IMR-90 (cell line): ENCODE results near the gene NMT1. TPM values are rescaled to one million over a fixed set of nuclear protein-coding genes. Genes with fewer than 3 reads are reported as not detected.

ENCODE experiments used
- microRNA-seq, 2 experiments: library from miRNA; stranded (forward) in 1 of 2; unstranded in 1 of 2; fragments of 10-50 nt in 1 of 2; fragments of <30 nt in 1 of 2; gene quantifications in 1 of 2; microRNA quantifications in 1 of 2; one replicate each; pipeline versions ENCODE3 to v1.1.0; 2013 to 2020; ENCODE audit not compliant: insufficient read depth in 1 of 2, insufficient read length in 1 of 2, unreplicated experiment in 1 of 2
- polyA plus RNA-seq, 3 experiments: library from polyadenylated mRNA; depleted of rRNA; stranded (reverse); fragments of >200 nt; gene quantifications; 2 replicates each; pipeline ENCODE4 v1.2.3, GENCODE V29; 2012; ENCODE audit warnings: low replicate concordance in 1 of 3
- small RNA-seq, 5 experiments: library from RNA; depleted of rRNA; stranded (forward); fragments of <200 nt; gene quantifications; one replicate each; pipeline ENCODE3, GENCODE V24; 2012
- total RNA-seq: library from RNA; depleted of rRNA; stranded (reverse); fragments of >200 nt; gene quantifications from 2 replicates; pipeline ENCODE4 v1.2.3, GENCODE V29; 2012; rRNA removed

NMT1 gene
- total and polyA plus RNA-seq, 2 of the 4 experiments (the other 2 are of a cell fraction), result 38.0 to 60.6 TPM

Small RNA genes within 50 kb of the gene (microRNA-seq; reads per million reads assigned to microRNA genes)
- gene MIR6784 (ENCODE audit: insufficient read depth in 1 of 2, insufficient read length in 1 of 2, unreplicated experiment in 1 of 2) (0 reads per million in 2 experiments), gene RF00019 (ENCODE audit: insufficient read depth, insufficient read length) (not detected)

Small RNA genes within 50 kb of the gene (small RNA-seq; reads per million reads assigned to genes)
- gene MIR6784 (0 reads per million in 5 experiments), gene RF00019 (0 reads per million in 5 experiments)

Other genes with a start within 250 kb of the NMT1 start
- 53.3 and 69.7 TPM in 2 replicates for gene GJC1, start 231.0 kb upstream of the NMT1 start, total RNA-seq
- gene GJC1, start 231.0 kb upstream of the NMT1 start, polyA plus RNA-seq (2012; rRNA removed), result 23.9 and 24.1 TPM in 2 replicates
- not detected in 2 replicates for gene HIGD1B, start 213.4 kb upstream of the NMT1 start, total RNA-seq
- not detected in 2 replicates for gene HIGD1B, start 213.4 kb upstream of the NMT1 start, polyA plus RNA-seq (2012; rRNA removed)
- 126 and 178 TPM in 2 replicates for gene EFTUD2, start 161.9 kb upstream of the NMT1 start, total RNA-seq
- gene EFTUD2, start 161.9 kb upstream of the NMT1 start, polyA plus RNA-seq (2012; rRNA removed), result 72.5 and 74.8 TPM in 2 replicates
- gene GFAP, start 145.8 kb upstream of the NMT1 start, total RNA-seq, result 0.18 TPM in 1 of 2 replicates, not detected in the other
- gene GFAP, start 145.8 kb upstream of the NMT1 start, polyA plus RNA-seq (2012; rRNA removed), result 0.19 and 0.40 TPM in 2 replicates
- gene KIF18B, start 113.5 kb upstream of the NMT1 start, total RNA-seq, result 1.3 and 2.5 TPM in 2 replicates
- 16.0 and 17.4 TPM in 2 replicates for gene KIF18B, start 113.5 kb upstream of the NMT1 start, polyA plus RNA-seq (2012; rRNA removed)
- gene C1QL1, start 93.0 kb upstream of the NMT1 start, total RNA-seq, result 0.18 and 0.28 TPM in 2 replicates
- gene C1QL1, start 93.0 kb upstream of the NMT1 start, polyA plus RNA-seq (2012; rRNA removed), result 0.84 and 1.5 TPM in 2 replicates
- gene DCAKD, start 9.7 kb upstream of the NMT1 start, total RNA-seq, result 42.5 and 47.9 TPM in 2 replicates
- gene DCAKD, start 9.7 kb upstream of the NMT1 start, polyA plus RNA-seq (2012; rRNA removed), result 31.3 and 32.3 TPM in 2 replicates
- gene PLCD3, start 71.2 kb downstream of the NMT1 start, total RNA-seq, result 5.3 and 5.6 TPM in 2 replicates
- 36.6 and 39.0 TPM in 2 replicates for gene PLCD3, start 71.2 kb downstream of the NMT1 start, polyA plus RNA-seq (2012; rRNA removed)
- 1.7 and 2.3 TPM in 2 replicates for gene ACBD4, start 74.4 kb downstream of the NMT1 start, total RNA-seq
- gene ACBD4, start 74.4 kb downstream of the NMT1 start, polyA plus RNA-seq (2012; rRNA removed), result 5.7 and 6.1 TPM in 2 replicates
- gene HEXIM1, start 87.2 kb downstream of the NMT1 start, total RNA-seq, result 5.9 and 8.6 TPM in 2 replicates
- gene HEXIM1, start 87.2 kb downstream of the NMT1 start, polyA plus RNA-seq (2012; rRNA removed), result 14.5 TPM in 2 replicates
- gene HEXIM2, start 100.6 kb downstream of the NMT1 start, total RNA-seq, result 5.6 and 6.1 TPM in 2 replicates
- gene HEXIM2, start 100.6 kb downstream of the NMT1 start, polyA plus RNA-seq (2012; rRNA removed), result 4.5 TPM in 2 replicates
- gene FMNL1, start 160.6 kb downstream of the NMT1 start, total RNA-seq, result 0.36 and 0.56 TPM in 2 replicates
- gene FMNL1, start 160.6 kb downstream of the NMT1 start, polyA plus RNA-seq (2012; rRNA removed), result 1.4 and 2.3 TPM in 2 replicates
- under 0.01 and 0.18 TPM in 2 replicates for gene SPATA32, start 200.8 kb downstream of the NMT1 start, total RNA-seq
- not detected in 2 replicates for gene SPATA32, start 200.8 kb downstream of the NMT1 start, polyA plus RNA-seq (2012; rRNA removed)